ENCODE results near the gene CNTD1.

Gene CNTD1

DNA sequence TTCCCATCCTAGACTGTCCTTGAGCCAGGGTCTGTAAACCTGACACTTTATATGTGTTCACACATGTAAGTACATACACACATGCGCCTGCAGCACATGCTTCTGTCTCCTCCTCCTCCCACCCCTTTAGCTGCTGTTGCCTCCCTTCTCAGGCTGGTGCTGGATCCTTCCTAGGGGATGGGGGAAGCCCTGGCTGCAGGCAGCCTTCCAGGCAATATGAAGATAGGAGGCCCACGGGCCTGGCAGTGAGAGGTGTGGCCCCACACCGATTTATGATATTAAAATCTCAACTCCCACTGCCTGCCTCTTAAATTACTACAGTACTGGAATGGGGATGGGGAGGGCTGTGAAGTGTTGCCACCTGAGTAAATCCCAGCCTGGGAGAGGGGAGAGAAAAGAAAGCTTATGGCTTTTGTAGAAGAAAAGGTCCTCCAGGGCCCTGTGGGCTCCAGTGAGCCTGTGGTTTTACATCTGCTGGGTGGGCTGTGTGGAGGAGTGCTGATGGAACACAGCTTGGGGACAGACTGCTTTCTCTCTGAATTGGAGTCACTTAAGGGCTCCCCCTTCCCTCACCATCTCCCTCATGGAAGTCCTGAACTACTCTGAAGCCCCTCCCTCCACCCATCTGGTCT lies 19.2 kb upstream of the CNTD1 start:
- Mint-ChIP-seq H3K27me3 (ENCODE audit: low read depth) (peaks cover 37% of the 10 kb centered on the region), H3K9me3 (no peaks in the 10 kb centered on the region), H3K36me3 (ENCODE audit: low read depth) (peaks cover 25% of the 10 kb centered on the region), H3K27ac (peak overlapping the region; percentile 28 to 84 (median 67)), H3K4me3 (peak overlapping the region; percentile 69 to 82 (median 81)), H3K4me1 (peaks cover 15% of the 10 kb centered on the region)
- TF ChIP-seq, protein P1, sequence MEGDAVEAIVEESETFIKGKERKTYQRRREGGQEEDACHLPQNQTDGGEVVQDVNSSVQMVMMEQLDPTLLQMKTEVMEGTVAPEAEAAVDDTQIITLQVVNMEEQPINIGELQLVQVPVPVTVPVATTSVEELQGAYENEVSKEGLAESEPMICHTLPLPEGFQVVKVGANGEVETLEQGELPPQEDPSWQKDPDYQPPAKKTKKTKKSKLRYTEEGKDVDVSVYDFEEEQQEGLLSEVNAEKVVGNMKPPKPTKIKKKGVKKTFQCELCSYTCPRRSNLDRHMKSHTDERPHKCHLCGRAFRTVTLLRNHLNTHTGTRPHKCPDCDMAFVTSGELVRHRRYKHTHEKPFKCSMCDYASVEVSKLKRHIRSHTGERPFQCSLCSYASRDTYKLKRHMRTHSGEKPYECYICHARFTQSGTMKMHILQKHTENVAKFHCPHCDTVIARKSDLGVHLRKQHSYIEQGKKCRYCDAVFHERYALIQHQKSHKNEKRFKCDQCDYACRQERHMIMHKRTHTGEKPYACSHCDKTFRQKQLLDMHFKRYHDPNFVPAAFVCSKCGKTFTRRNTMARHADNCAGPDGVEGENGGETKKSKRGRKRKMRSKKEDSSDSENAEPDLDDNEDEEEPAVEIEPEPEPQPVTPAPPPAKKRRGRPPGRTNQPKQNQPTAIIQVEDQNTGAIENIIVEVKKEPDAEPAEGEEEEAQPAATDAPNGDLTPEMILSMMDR (IDR thresholded peaks at IDR 0.05; ENCODE audit: unreplicated experiment in 3 of 3) = no peak

DNA sequence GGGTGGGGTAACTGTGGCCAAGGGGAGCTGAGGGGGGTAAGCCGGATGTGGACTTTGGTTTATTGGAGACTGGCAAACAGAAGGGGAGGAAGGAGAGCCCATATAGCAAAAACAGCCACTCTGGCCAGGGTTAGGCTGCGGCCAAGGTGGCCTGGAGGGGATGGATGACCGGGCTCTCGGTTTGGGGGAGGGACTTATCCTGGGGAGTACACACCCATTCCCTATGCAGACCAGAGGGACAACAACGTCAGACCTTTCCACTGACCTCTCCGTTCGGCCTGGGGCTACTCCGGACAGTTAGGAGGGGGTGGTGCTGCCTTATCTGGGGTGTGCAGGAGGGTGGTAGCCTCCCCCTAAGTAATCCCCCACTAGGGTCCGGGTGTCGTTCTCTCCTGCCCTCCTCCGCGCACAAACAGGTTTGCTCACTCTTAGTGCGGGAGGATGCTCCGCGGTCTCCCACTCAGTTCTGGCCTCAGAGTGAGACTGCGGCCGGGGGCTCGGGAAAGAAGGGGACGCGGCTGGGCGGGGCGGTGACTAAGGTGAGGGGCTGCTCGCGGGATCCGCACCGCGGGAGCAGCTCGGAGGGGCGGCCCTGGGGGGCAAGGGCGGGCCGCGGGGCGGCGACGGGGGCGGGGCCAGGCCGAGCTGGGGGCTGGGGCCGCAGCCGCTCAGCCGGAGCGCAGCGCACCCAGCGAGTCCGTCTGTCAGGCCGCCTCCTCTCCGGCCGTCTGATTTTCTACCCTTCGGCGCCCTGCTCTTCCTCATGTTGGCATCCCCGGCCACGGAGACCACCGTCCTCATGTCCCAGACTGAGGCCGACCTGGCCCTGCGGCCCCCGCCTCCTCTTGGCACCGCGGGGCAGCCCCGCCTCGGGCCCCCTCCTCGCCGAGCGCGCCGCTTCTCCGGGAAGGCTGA lies 18.5 kb upstream of the CNTD1 start, which contains the start of gene WNK4:
TSS of gene WNK4 (plus strand) at position 675 of the 915 bp plus-strand sequence. CDS start at position 764, 89 bp downstream.
- peak within 1 kb of the TSS; percentile 69 to 82 (median 81) for H3K4me3 Mint-ChIP-seq
- peaks cover 25% of the 10 kb centered on the region for H3K36me3 Mint-ChIP-seq (ENCODE audit: low read depth)
- peak within 1 kb of the TSS; percentile 28 to 84 (median 67) for H3K27ac Mint-ChIP-seq
- TF ChIP-seq, protein P1 (IDR thresholded peaks at IDR 0.05; ENCODE audit: unreplicated experiment in 3 of 3) = no peak
- H3K9me3 Mint-ChIP-seq = no peaks in the 10 kb centered on the region
- H3K4me1 Mint-ChIP-seq = peaks cover 15% of the 10 kb centered on the region
- H3K27me3 Mint-ChIP-seq (ENCODE audit: low read depth) = peaks cover 43% of the 10 kb centered on the region

- no peak overlapping the region for H3K27ac Mint-ChIP-seq
- TF ChIP-seq, protein P1 (IDR thresholded peaks at IDR 0.05; ENCODE audit: unreplicated experiment in 3 of 3) = no peak
- peaks cover 43% of the 10 kb centered on the region for H3K27me3 Mint-ChIP-seq (ENCODE audit: low read depth)
- peak overlapping the region; percentile 54 to 72 (median 68) for H3K4me3 Mint-ChIP-seq
- peaks cover 22% of the 10 kb centered on the region for H3K36me3 Mint-ChIP-seq (ENCODE audit: low read depth)
- H3K9me3 Mint-ChIP-seq = no peaks in the 10 kb centered on the region
- peaks cover 15% of the 10 kb centered on the region for H3K4me1 Mint-ChIP-seq
These were observed 17.6 kb upstream of the CNTD1 start for GRCh38 chr17:42780851-42781638.

- Mint-ChIP-seq H3K9me3 (no peaks in the 10 kb centered on the region), H3K27me3 (ENCODE audit: low read depth) (peaks cover 43% of the 10 kb centered on the region), H3K4me3 (peak overlapping the region; percentile 54 to 72 (median 68)), H3K27ac (no peak overlapping the region), H3K4me1 (peaks cover 15% of the 10 kb centered on the region), H3K36me3 (ENCODE audit: low read depth) (peaks cover 20% of the 10 kb centered on the region)
- TF ChIP-seq, protein P1 (IDR thresholded peaks at IDR 0.05; ENCODE audit: unreplicated experiment in 3 of 3) = no peak
These were observed 17.0 kb upstream of the CNTD1 start for GRCh38 chr17:42781639-42782165.

DNA sequence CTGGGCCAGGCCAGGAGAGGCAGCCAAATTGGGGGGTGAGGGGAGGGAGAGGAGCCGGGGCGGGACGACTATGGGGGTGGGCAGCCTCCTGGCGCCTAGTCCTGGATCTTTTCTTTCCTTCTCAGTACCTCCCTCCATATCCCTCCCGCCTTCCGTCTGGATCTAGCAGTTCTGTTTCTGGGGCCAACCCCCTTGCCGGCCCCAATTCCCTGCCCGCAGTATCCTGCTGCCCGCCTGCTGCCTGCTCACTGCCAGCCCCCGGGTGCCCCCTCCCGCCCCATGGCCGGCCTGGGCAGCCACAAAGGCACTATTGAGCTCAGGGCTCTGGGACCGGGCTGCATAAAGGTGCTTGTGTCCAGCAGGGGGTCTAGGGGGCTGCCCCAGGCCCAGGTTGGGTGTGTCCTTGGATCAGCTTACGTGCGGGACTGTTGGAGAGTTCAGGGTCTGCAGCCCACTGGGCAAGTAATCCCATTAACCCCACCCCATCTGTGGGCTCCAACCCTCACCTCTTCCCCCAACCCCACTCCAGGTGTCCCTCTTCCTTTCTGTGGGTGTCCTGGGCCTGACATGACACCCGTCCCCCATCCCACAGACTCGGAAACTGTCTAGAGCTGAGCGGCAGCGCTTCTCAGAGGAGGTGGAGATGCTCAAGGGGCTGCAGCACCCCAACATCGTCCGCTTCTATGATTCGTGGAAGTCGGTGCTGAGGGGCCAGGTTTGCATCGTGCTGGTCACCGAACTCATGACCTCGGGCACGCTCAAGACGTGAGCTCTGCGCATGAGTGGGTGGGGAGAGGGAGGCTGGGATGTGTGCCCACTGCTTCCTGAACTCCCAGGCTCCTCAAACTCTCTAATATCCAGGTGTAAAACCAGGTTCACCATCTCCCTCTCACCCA lies 16.2 kb upstream of the CNTD1 start:
- peaks cover 18% of the 10 kb centered on the region for H3K36me3 Mint-ChIP-seq (ENCODE audit: low read depth)
- no peak overlapping the region for H3K27ac Mint-ChIP-seq
- TF ChIP-seq, protein P1 (IDR thresholded peaks at IDR 0.05; ENCODE audit: unreplicated experiment in 3 of 3) = no peak

More for the DNA sequence above, 16.2 kb upstream of the CNTD1 start:
- Mint-ChIP-seq H3K4me3 (peak overlapping the region; percentile 14 to 71 (median 28)), H3K27me3 (ENCODE audit: low read depth) (peaks cover 44% of the 10 kb centered on the region), H3K9me3 (no peaks in the 10 kb centered on the region), H3K4me1 (peaks cover 15% of the 10 kb centered on the region)

All from nephron (organoid).